Stimulated activated CD4-positive, alpha-beta T cell treated with anti-CD3 and anti-CD28 coated beads, TNF-alpha, amount 100 ng/mL, for 1 hour (primary cell): ENCODE results near the gene CTAG1A.
"Not testable (repeated sequence)": the region's sequence is repeated elsewhere in the genome, so short reads cannot be mapped to it uniquely, and the experiment has no call there.

Experiments
- DNase-seq, 3 donors: peaks; one replicate each; pipeline ENCODE4 v3.0.0-alpha.2; 2020; ENCODE audit warnings: low read depth in 3 of 3, low spot score in 1 of 3

Gene CTAG1A

GRCh38 chrX:154584585-154585183, at the start of gene CTAG1A:
Gene CTAG1A (plus strand): TSS chrX:154585133. CDS start chrX:154585207, 74 bp downstream.
- DNase-seq = not testable (repeated sequence)

GRCh38 chrX:154535892-154536291, 49.0 kb upstream of the CTAG1A start:
- no peak for DNase-seq

- DNase-seq = no peak
Measured at GRCh38 chrX:154539077-154539476, 45.9 kb upstream of the CTAG1A start.

GRCh38 chrX:154540365-154540764, 44.6 kb upstream of the CTAG1A start:
- DNase-seq = not testable (repeated sequence)

GRCh38 chrX:154540897-154541535, 43.9 kb upstream of the CTAG1A start:
- DNase-seq = no peak

GRCh38 chrX:154541589-154541895, 43.4 kb upstream of the CTAG1A start:
- no peak for DNase-seq

- DNase-seq = peak in 1 of 3 donors; percentile 33
Measured at GRCh38 chrX:154541896-154542722, 42.8 kb upstream of the CTAG1A start.

GRCh38 chrX:154542723-154543424, 42.1 kb upstream of the CTAG1A start:
- no peak for DNase-seq

GRCh38 chrX:154545673-154546274, 39.2 kb upstream of the CTAG1A start:
- DNase-seq = no peak

- DNase-seq = peak; percentile 51 to 73 (median 71)
Measured at GRCh38 chrX:154546354-154547244, 38.3 kb upstream of the CTAG1A start, which contains the start of gene G6PD. Gene G6PD (minus strand): TSS chrX:154546846. CDS start chrX:154546155, 691 bp downstream.

- DNase-seq = peak; percentile 71 to 79 (median 75)
Measured at GRCh38 chrX:154547245-154548027, 37.5 kb upstream of the CTAG1A start, which contains the start of gene IKBKG. Gene IKBKG (plus strand): TSS chrX:154547620. CDS start chrX:154552003, 4,383 bp downstream.

GRCh38 chrX:154548028-154548316, 37.0 kb upstream of the CTAG1A start:
- no peak for DNase-seq

- DNase-seq = no peak
Measured at GRCh38 chrX:154549766-154550165, 35.2 kb upstream of the CTAG1A start.

GRCh38 chrX:154552112-154552806, 32.7 kb upstream of the CTAG1A start:
- not testable (repeated sequence) for DNase-seq

- not testable (repeated sequence) for DNase-seq
Measured at GRCh38 chrX:154558060-154558690, 26.8 kb upstream of the CTAG1A start.

GRCh38 chrX:154558896-154559295, 26.0 kb upstream of the CTAG1A start:
- DNase-seq = not testable (repeated sequence)

GRCh38 chrX:154560326-154560725, 24.6 kb upstream of the CTAG1A start:
- not testable (repeated sequence) for DNase-seq

- not testable (repeated sequence) for DNase-seq
Measured at GRCh38 chrX:154562295-154562694, 22.6 kb upstream of the CTAG1A start.
